NCI-H2107 treated with DMSO at 0.1 percent for 48 hours (cell line): ENCODE results near the gene ERGIC3.

Source experiments
- DNase-seq: peaks from one replicate; lab custom pipeline; 2025; ENCODE audit not compliant: unreplicated experiment; lab: John Stamatoyannopoulos, UW

The ERGIC3 gene

DNA sequence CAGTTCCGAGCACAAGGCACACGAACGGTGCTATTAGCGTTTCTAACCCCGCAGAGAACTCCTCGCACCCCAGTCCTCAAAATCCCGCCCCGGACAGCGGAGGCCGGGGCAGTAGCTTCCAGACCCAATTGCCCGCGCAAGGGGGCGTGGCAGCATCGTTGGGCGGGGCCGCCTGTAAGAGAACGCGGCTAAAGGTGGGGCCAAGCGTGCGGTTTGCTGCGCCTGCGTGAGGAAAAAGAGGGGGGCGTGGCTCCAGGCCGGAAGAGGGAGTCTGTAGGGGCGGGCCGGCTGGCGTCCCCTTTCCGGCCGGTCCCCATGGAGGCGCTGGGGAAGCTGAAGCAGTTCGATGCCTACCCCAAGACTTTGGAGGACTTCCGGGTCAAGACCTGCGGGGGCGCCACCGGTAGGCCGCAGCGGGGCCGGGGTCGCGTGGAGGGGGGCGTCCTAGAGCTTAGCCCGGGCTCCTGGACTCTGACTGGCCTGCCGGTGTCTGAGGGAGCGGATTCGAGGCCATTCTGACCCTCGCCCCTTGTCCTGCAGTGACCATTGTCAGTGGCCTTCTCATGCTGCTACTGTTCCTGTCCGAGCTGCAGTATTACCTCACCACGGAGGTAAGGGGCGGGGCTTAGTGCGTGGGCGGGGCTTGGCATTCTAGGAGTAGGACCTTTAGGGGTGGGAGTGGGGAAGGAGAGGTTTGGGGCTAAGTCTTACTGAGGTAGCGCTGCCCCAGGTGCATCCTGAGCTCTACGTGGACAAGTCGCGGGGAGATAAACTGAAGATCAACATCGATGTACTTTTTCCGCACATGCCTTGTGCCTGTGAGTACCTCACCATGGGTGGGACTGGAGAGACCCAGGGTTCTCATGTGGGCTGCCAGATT, at the start of gene ERGIC3:
ERGIC3 (plus strand) TSS at position 296 of the 880 bp plus-strand sequence; CDS start at position 316, 20 bp downstream.
- peak; percentile 69 for DNase-seq

- DNase-seq = no peak
Measured at GRCh38 chr20:35492352-35492751, 49.5 kb upstream of the ERGIC3 start.

- no peak for DNase-seq
Measured at GRCh38 chr20:35496481-35496880, 45.4 kb upstream of the ERGIC3 start.

- DNase-seq = no peak
Measured at GRCh38 chr20:35497320-35497719, 44.6 kb upstream of the ERGIC3 start.

DNA sequence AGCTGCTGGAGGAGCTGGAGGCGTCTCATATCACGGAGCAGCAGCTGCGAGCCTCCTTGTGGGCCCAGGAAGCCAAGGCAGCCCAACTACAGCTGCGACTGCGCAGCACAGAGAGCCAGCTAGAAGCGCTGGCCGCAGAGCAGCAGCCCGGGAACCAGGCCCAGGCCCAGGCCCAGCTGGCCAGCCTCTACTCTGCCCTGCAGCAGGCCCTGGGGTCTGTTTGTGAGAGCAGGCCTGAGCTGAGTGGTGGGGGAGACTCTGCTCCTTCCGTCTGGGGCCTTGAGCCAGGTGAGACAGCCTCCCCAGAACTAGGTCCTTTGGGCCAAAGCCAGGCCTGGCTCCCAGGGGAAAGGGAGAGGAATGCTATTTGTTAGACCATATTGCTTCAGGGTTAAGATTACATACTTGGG, 44.1 kb upstream of the ERGIC3 start:
- no peak for DNase-seq

GRCh38 chr20:35499271-35499670, 42.6 kb upstream of the ERGIC3 start:
- DNase-seq = no peak

DNA sequence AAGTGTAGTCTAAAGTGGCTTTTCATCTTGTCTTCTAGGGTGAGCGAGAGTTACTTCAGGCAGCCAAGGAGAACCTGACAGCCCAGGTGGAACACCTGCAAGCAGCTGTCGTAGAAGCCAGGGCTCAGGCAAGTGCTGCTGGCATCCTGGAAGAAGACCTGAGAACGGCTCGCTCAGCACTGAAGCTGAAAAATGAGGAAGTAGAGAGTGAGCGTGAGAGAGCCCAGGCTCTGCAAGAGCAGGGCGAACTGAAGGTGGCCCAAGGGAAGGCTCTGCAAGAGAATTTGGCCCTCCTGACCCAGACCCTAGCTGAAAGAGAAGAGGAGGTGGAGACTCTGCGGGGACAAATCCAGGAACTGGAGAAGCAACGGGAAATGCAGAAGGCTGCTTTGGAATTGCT, 39.5 kb upstream of the ERGIC3 start:
- no peak for DNase-seq

DNA sequence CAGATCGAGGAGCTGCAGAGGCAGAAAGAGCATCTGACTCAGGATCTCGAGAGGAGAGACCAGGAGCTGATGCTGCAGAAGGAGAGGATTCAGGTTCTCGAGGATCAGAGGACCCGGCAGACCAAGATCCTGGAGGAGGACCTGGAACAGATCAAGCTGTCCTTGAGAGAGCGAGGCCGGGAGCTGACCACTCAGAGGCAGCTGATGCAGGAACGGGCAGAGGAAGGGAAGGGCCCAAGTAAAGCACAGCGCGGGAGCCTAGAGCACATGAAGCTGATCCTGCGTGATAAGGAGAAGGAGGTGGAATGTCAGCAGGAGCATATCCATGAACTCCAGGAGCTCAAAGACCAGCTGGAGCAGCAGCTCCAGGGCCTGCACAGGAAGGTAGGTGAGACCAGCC, 38.6 kb upstream of the ERGIC3 start:
- DNase-seq = no peak

GRCh38 chr20:35503841-35504561, 37.9 kb upstream of the ERGIC3 start:
- DNase-seq = no peak

DNA sequence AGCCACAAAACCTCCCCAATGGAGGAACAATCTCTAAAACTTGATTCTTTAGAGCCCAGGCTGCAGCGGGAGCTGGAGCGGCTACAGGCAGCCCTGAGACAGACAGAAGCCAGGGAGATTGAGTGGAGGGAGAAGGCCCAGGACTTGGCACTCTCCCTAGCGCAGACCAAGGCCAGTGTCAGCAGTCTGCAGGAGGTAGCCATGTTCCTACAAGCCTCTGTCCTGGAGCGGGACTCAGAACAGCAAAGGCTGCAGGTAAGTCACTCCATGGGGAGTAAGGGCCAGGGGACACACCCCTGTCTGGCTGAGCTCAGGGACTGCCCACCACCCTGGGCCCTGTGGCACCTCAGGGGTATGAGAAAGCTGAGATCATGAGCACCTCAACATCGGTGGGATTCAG, 37.1 kb upstream of the ERGIC3 start:
- DNase-seq = no peak

DNA sequence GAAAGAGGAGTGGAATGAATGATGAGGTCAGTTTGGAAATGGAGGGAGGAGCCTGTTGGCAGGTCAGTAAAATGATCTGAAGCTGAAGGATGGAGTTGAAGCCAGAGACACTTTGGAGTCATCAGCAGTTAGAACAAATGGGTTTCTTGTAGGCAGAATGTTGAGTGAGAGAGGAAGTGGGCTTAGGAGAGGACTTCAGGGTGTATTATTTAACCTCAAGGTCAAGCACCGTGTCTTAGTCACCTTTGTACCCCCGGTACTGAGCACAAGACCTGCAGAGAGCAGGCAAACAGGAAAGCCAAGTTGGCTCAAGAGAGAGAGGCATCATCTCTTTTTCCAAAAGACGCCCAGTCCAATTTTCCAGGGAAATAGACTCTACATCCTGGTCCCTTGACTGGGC, 35.7 kb upstream of the ERGIC3 start:
- DNase-seq = no peak

DNA sequence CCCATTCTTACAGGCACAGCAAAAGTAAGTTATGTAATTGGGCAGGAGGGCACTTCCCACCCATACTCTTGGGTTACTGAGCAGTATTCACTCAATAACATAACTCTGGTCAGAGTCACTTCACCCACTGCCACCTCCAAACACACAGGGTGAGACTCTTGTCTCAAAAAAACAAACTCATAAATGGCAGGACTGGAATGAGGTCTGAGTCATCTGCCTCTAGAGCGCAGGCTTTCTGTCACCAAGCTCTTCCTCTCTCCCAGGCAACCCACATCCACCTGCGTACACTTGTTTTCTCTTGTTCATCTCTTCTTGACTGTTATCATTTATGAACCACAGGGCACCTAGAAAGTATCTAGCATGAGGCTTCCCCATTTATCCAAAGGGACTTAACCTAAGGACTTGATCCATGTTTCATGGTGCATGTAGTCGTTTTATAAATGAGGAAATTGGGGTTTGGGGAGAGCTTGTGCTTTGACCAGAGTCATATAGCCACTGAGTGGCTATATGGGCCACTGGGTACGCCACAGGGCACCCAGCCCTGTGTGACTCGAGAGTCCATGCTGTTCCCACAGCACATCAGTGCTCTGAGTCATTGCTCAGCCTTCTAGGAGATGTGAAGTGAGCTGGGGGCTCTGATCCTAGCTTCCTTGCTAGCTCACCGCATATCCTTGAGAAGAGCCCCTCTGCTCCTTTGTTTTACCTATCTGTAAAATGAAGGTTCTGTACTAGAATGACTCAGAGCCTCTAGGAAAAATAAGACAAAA, 34.8 kb upstream of the ERGIC3 start:
- no peak for DNase-seq

GRCh38 chr20:35508493-35509218, 33.2 kb upstream of the ERGIC3 start:
- DNase-seq = no peak

- no peak for DNase-seq
Measured at GRCh38 chr20:35510951-35511735, 30.7 kb upstream of the ERGIC3 start.

DNA sequence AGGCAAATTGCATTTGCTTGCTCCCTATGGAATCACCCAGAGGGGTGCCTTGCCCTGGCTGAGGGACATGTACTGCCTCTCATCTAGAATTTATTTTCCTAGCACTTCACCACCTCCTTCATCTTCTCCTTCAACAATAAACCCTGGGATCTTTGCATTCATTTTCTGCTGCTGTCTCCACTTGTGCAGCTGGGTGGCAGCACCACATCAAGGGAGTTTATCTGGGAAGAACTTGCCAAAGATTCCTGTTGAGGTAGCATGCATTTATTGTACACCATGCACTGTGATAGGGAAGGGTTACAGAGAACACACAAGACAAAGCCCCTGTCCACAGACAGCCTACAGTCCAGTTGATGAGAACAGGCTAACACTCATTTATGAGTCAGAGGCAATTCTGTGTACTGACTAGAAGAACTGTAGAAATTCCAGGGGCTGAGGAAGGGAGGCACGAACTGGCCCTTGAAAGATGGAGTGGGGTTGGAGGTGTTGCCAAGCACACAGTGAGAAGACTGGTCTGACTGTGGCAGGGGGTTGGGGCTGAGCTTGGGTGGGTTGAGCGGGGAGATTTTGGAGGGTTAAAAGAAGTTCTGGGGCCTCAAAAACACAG, 30.0 kb upstream of the ERGIC3 start:
- DNase-seq = no peak

GRCh38 chr20:35514371-35514932, 27.4 kb upstream of the ERGIC3 start:
- no peak for DNase-seq

DNA sequence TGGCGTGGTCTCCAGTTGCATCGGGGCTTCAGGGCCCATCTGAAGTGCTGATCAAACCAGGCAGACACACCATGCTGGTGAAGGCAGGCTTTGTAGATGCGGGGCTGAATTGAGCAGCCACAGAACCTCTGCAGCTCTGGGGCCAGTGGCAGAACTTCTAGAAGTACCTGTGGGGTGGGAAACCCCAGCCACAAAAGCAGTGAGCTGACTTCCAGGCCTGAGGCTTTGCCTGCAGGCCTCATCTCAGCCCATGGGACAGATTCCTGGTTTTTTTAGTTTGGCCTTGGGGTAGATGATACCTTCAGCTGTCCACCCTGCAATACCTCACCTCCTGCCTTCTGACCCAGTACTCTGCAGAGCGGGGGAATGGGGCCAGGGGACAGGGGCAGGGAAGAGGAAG, 26.5 kb upstream of the ERGIC3 start:
- no peak for DNase-seq

DNA sequence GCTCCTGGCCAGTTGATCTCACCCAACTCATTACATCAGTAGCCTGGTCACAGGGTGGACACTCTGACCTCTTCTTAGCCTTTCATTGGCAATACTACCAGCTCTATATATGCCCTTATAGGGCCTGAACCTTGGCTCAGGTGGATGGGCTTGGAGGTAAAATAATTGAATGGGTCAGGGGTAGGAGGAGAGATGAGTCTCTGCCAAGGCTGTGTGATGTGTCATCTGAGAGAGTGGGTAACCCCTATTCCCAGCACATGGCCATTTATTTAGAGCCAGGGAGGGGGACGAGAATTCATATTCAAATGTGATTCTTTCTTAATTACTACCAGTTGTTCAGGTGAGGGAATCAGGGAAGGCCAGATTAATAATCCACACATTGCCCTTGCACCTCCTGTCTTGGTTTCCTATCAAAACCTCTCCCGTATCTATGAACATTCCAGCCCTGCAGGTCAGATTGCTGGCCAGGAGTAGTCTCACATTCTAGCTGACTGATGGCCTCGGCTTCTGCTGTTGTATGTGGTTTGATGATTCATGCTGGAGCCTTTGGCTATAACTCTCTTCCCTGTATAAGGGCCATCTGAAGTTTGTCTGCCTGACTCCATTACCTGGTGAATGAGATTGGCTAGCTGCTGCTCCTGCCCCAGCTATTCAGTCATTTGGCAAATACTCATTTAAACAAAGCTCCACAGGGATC, 25.8 kb upstream of the ERGIC3 start:
- no peak for DNase-seq

DNA sequence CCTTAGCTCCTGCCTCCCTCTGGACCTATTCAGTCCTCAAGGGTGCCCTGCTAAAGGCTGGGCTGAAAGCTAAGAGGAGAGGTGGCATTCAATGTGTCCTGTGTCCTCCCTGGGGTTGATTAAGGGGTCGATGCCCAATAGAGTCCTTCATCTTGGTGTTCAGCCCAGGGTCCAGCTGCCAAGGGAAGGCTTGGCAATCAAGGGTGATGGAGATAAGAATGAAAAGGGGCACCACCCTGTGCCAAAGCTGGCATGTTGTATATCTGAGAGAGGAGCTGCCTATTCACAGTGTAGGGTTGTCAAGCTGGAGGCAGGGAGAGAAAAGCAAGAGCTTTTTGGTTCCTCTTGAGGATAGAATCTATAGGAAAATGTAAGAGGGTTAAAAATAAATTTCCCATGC, 24.8 kb upstream of the ERGIC3 start:
- no peak for DNase-seq
